Liver (tissue), 9 donors: Measurements from ENCODE around the gene GNB4. TPM values are rescaled to one million over a fixed set of nuclear protein-coding genes. Genes with fewer than 3 reads are reported as not detected.

ENCODE experiments used
- DNase-seq: peaks from one replicate; pipeline ENCODE4 v3.0.0-alpha.2; 2017; ENCODE audit warnings: low spot score
- H3K27ac ChIP-seq, 2 donors: one replicate each; pipeline ENCODE4 v1.7.0; 2013; ENCODE audit warnings: inconsistent platforms in 2 of 2, low read length in 2 of 2, control low read depth in 1 of 2, low read depth in 1 of 2, mild to moderate bottlenecking in 1 of 2
- H3K27me3 ChIP-seq, 4 donors: one replicate each; pipeline versions ENCODE4 v1.6.1 to v1.7.0; 2013; ENCODE audit warnings: low read length in 3 of 4, inconsistent platforms in 1 of 4, mild to moderate bottlenecking in 1 of 4, moderate library complexity in 1 of 4; ENCODE audit not compliant: control insufficient read depth in 4 of 4, insufficient read depth in 4 of 4
- H3K36me3 ChIP-seq, 4 donors: one replicate each; pipeline versions ENCODE4 v1.6.1 to v1.7.0; 2013; ENCODE audit warnings: low read length in 3 of 4, mild to moderate bottlenecking in 3 of 4, low read depth in 1 of 4, moderate library complexity in 1 of 4; ENCODE audit not compliant: control insufficient read depth in 4 of 4, insufficient read depth in 3 of 4
- H3K4me1 ChIP-seq, 4 donors: one replicate each; pipeline versions ENCODE4 v1.6.1 to v1.7.0; 2013; ENCODE audit warnings: low read length in 3 of 4, mild to moderate bottlenecking in 3 of 4, moderate library complexity in 1 of 4; ENCODE audit not compliant: control insufficient read depth in 4 of 4, insufficient read depth in 4 of 4
- H3K4me3 ChIP-seq, 3 donors: one replicate each; pipeline versions ENCODE4 v1.6.1 to v1.7.0; 2013; ENCODE audit warnings: low read length in 3 of 3, control low read depth in 1 of 3, low read depth in 1 of 3, mild to moderate bottlenecking in 1 of 3
- H3K9ac ChIP-seq, 2 donors: one replicate each; pipeline ENCODE4 v1.7.0; 2013; ENCODE audit warnings: low read length in 2 of 2, mild to moderate bottlenecking in 2 of 2, moderate library complexity in 2 of 2, control low read depth in 1 of 2, low read depth in 1 of 2
- H3K9me3 ChIP-seq, 4 donors: one replicate each; pipeline versions ENCODE4 v1.6.1 to v1.7.0; 2013; ENCODE audit warnings: low read length in 3 of 4; ENCODE audit not compliant: control insufficient read depth in 4 of 4
- ATF3 ChIP-seq: IDR thresholded peaks from 2 replicates; pipeline ENCODE4 v1.6.1; 2016; ENCODE audit warnings: antibody characterized with exemption
- EGR1 ChIP-seq, 2 donors: IDR thresholded peaks; 2 replicates each; pipeline ENCODE4 v1.6.1; 2016 to 2018; ENCODE audit warnings: antibody characterized with exemption in 2 of 2, low read depth in 2 of 2
- FOXA1 ChIP-seq: IDR thresholded peaks from 2 replicates; pipeline ENCODE4 v1.6.1; 2016; ENCODE audit warnings: antibody characterized with exemption
- FOXA2 ChIP-seq: IDR thresholded peaks from 2 replicates; pipeline ENCODE4 v1.6.1; 2016; ENCODE audit warnings: antibody characterized with exemption
- GABPA ChIP-seq, 2 donors: IDR thresholded peaks in 1 of 2; conservative IDR thresholded peaks in 1 of 2; 2 replicates each; pipeline ENCODE4 v1.6.1; 2016; ENCODE audit warnings: antibody characterized with exemption in 2 of 2, mild to moderate bottlenecking in 1 of 2, moderate library complexity in 1 of 2
- HNF4A ChIP-seq, 2 donors: conservative IDR thresholded peaks; 2 replicates each; pipeline ENCODE4 v1.6.1; 2016; ENCODE audit warnings: antibody characterized with exemption in 2 of 2, mild to moderate bottlenecking in 2 of 2
- JUND ChIP-seq, 2 donors: IDR thresholded peaks; 2 replicates each; pipeline ENCODE4 v1.6.1; 2016; ENCODE audit warnings: antibody characterized with exemption in 2 of 2
- MAX ChIP-seq: IDR thresholded peaks from 2 replicates; pipeline ENCODE4 v1.6.1; 2016; ENCODE audit warnings: antibody characterized with exemption
- NR2F2 ChIP-seq: IDR thresholded peaks from 2 replicates; pipeline ENCODE4 v1.6.1; 2016; ENCODE audit warnings: antibody characterized with exemption
- RAD21 ChIP-seq, 2 donors: IDR thresholded peaks; 2 replicates each; pipeline ENCODE4 v1.6.1; 2016; ENCODE audit warnings: antibody characterized with exemption in 2 of 2, mild to moderate bottlenecking in 2 of 2
- REST ChIP-seq: IDR thresholded peaks from 2 replicates; pipeline ENCODE4 v1.6.1; 2016; ENCODE audit warnings: antibody characterized with exemption, mild to moderate bottlenecking
- SP1 ChIP-seq: IDR thresholded peaks from 2 replicates; pipeline ENCODE4 v1.6.1; 2018; ENCODE audit warnings: antibody characterized with exemption, mild to moderate bottlenecking
- YY1 ChIP-seq: IDR thresholded peaks from 2 replicates; pipeline ENCODE4 v1.6.1; 2016; ENCODE audit warnings: antibody characterized with exemption, mild to moderate bottlenecking
- WGBS: extraction: QIAGEN DNeasy Blood & Tissue Kit; methylation state at CpG from one replicate; pipeline ENCODE4 v1.1.7; 2013; 5-methylcytosine and 5-hydroxymethylcytosine counted together
- polyA plus RNA-seq, 2 donors: library from polyadenylated mRNA; stranded (reverse) in 1 of 2; unstranded in 1 of 2; fragments of 200-250 nt in 1 of 2; fragments of >200 nt in 1 of 2; fragmentation: Nextera tagmentation in 1 of 2; extraction: Ambion mirVana in 1 of 2; gene quantifications; one replicate each; pipeline versions ENCODE4 v1.2.1 to v1.2.3, GENCODE V29; 2013 to 2015
- total RNA-seq, 2 donors: library from RNA; depleted of rRNA; stranded (reverse); fragments of >200 nt; gene quantifications; one replicate each; pipeline ENCODE4 v1.2.3, GENCODE V29; 2014
- donor health status: healthy.
- donor health status: healthy.
- donor health status: healthy.
- donor health status: healthy.
- donor health status: healthy.

Gene GNB4
- total and polyA plus RNA-seq, 4 donors: 1.9 to 19.9 (median 5.1) TPM

GRCh38 chr3:179486806-179487205 is 35.5 kb upstream of the GNB4 start:
- H3K9me3 ChIP-seq: peaks cover 0 to 5% (median 0%) of the 10 kb centered on the region in 4 donors
- TF ChIP-seq ATF3 (no peak), NR2F2 (no peak), SP1 (no peak), FOXA1 (no peak), EGR1 (IDR thresholded peaks at IDR 0.05; ENCODE audit: low read depth in 2 of 2) (no peak), GABPA (IDR thresholded peaks at IDR 0.05 in 1 of 2, conservative IDR thresholded peaks at IDR 0.05 in 1 of 2) (no peak), HNF4A (conservative IDR thresholded peaks at IDR 0.05) (no peak), MAX (no peak)
- no peaks in the 10 kb centered on the region for H3K36me3 ChIP-seq
- no peak overlapping the region for H3K9ac ChIP-seq
- 76% methylated on average over 3 of the region's 3 CpGs for WGBS
- no peak overlapping the region for H3K4me3 ChIP-seq
- H3K27ac ChIP-seq: no peak overlapping the region
- H3K27me3 ChIP-seq: no peaks in the 10 kb centered on the region
- no peaks in the 10 kb centered on the region for H3K4me1 ChIP-seq
- DNase-seq: no peak

- Histone ChIP-seq H3K36me3 (no peaks in the 10 kb centered on the region), H3K27ac (no peak overlapping the region), H3K4me1 (no peaks in the 10 kb centered on the region), H3K27me3 (no peaks in the 10 kb centered on the region), H3K4me3 (no peak overlapping the region), H3K9me3 (no peaks in the 10 kb centered on the region), H3K9ac (no peak overlapping the region)
- 77% methylated on average over 3 of the region's 3 CpGs for WGBS
- no peak for DNase-seq
- TF ChIP-seq FOXA2 (no peak), HNF4A (conservative IDR thresholded peaks at IDR 0.05) (no peak), GABPA (IDR thresholded peaks at IDR 0.05 in 1 of 2, conservative IDR thresholded peaks at IDR 0.05 in 1 of 2) (no peak), FOXA1 (no peak), RAD21 (IDR thresholded peaks at IDR 0.05) (no peak), JUND (IDR thresholded peaks at IDR 0.05) (no peak), MAX (no peak), SP1 (no peak), ATF3 (no peak)
These were observed 31.6 kb upstream of the GNB4 start for GRCh38 chr3:179482857-179483256.

GRCh38 chr3:179476215-179476614 is 24.9 kb upstream of the GNB4 start:
- 81% methylated on average over 2 of the region's 2 CpGs for WGBS

More at GRCh38 chr3:179476215-179476614, 24.9 kb upstream of the GNB4 start:
- no peaks in the 10 kb centered on the region for H3K9me3 ChIP-seq
- no peak overlapping the region for H3K9ac ChIP-seq
- H3K36me3 ChIP-seq: no peaks in the 10 kb centered on the region
- peaks cover 0 to 2% (median 0%) of the 10 kb centered on the region in 4 donors for H3K4me1 ChIP-seq
- H3K27me3 ChIP-seq: no peaks in the 10 kb centered on the region
- TF ChIP-seq YY1 (no peak), REST (no peak), FOXA2 (no peak), FOXA1 (no peak), ATF3 (no peak)
- no peak overlapping the region for H3K27ac ChIP-seq
- no peak overlapping the region for H3K4me3 ChIP-seq
- no peak for DNase-seq
